H1 (cell line): ENCODE data around the gene TRIL. TPM values are rescaled to one million over a fixed set of nuclear protein-coding genes. Genes with fewer than 3 reads are reported as not detected.

ENCODE experiments used
- polyA plus RNA-seq, 7 experiments: library from polyadenylated mRNA; depleted of rRNA in 3 of 7; stranded (reverse) in 5 of 7; unstranded in 2 of 7; fragments of >200 nt in 5 of 7; fragments of 200-250 nt in 2 of 7; gene quantifications; 1 replicate in 5 of 7; 2 replicates in 1 of 7; 4 replicates in 1 of 7; pipeline versions ENCODE4 v1.2.1 to v1.2.3, GENCODE V29; 2011 to 2013; ENCODE audit warnings: missing spikeins in 2 of 7, mixed read lengths in 2 of 7
- total RNA-seq: library from RNA; stranded (reverse); fragmentation: NEBNext Ultra II Directional; extraction: Animal tissue kit (Norgen Biotek cat#: 25700); gene quantifications from 2 replicates; pipeline ENCODE4 v1.2.1, GENCODE V29; 2021
- TF ChIP-seq, protein P1 (sequence below), 3 experiments: IDR thresholded peaks; 1 replicate in 2 of 3; 2 replicates in 1 of 3; pipeline versions ENCODE4 v1.5.1 to v1.6.1; 2011; ENCODE audit warnings: low read length in 3 of 3, mild to moderate bottlenecking in 3 of 3, inconsistent platforms in 2 of 3, low read depth in 1 of 3, moderate library complexity in 1 of 3; ENCODE audit not compliant: insufficient read depth in 1 of 3; ENCODE audit errors: control extremely low read depth in 1 of 3

TRIL gene
- total and polyA plus RNA-seq, 2 of the 8 experiments (the other 6 are each of a cell fraction or from before 2014, with no cell fraction given), result 3.9 to 5.5 TPM

DNA sequence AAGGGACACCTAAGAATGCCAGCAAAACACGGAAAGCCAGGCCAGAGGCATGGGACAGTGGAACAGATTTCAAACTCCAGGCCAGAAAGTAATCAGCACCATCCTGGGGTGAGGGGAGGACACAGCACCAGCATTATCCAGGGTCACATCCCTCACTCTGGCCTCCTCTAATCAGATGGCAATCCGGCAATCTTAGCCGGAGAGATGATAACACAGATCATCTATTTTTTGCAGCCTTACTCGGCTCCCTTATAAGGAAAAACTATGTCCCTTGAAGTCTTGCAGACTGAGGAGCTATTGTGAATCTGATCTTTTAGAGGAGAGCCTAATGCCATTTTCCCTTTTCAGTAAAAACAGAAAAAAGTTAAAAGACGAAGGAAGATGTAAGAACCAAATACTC is 16.5 kb downstream of the TRIL start (continued):
- TF ChIP-seq, protein P1, sequence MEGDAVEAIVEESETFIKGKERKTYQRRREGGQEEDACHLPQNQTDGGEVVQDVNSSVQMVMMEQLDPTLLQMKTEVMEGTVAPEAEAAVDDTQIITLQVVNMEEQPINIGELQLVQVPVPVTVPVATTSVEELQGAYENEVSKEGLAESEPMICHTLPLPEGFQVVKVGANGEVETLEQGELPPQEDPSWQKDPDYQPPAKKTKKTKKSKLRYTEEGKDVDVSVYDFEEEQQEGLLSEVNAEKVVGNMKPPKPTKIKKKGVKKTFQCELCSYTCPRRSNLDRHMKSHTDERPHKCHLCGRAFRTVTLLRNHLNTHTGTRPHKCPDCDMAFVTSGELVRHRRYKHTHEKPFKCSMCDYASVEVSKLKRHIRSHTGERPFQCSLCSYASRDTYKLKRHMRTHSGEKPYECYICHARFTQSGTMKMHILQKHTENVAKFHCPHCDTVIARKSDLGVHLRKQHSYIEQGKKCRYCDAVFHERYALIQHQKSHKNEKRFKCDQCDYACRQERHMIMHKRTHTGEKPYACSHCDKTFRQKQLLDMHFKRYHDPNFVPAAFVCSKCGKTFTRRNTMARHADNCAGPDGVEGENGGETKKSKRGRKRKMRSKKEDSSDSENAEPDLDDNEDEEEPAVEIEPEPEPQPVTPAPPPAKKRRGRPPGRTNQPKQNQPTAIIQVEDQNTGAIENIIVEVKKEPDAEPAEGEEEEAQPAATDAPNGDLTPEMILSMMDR (IDR thresholded peaks at IDR 0.05; ENCODE audit: control extremely low read depth in 1 of 3, insufficient read depth in 1 of 3, low read depth in 1 of 3, low read length in 3 of 3), result no peak
- TF ChIP-seq, all 59 proteins: peak for 0
